ENCODE measurements around the gene VPS26A. TPM values are rescaled to one million over a fixed set of nuclear protein-coding genes. Genes with fewer than 3 reads are reported as not detected.

The VPS26A gene
- total and polyA plus RNA-seq, 2 donors (not counting 1 experiment from before 2014, with no cell fraction given) = 44.1 to 57.1 TPM

GRCh38 chr10:69218831-69219230 is 94.9 kb downstream of the VPS26A start:
- H3K79me2 ChIP-seq (ENCODE audit: control insufficient read depth, insufficient read depth, low read length) = no peaks in the 10 kb centered on the region
- peaks cover 3% of the 10 kb centered on the region for H3K4me1 ChIP-seq (ENCODE audit: control insufficient read depth, extremely low read depth, insufficient read depth, low read length)
- no peaks in the 10 kb centered on the region for H3K36me3 ChIP-seq (ENCODE audit: control insufficient read depth, insufficient read depth, low read length)
- no peaks in the 10 kb centered on the region for H4K20me1 ChIP-seq (ENCODE audit: control insufficient read depth, extremely low read depth, insufficient read depth, low read length)
- no peak overlapping the region for H3K4me3 ChIP-seq (replicated peaks in 1 of 4; ENCODE audit: control extremely low read depth in 1 of 4, insufficient read depth in 1 of 4, low read depth in 3 of 4, low read length in 4 of 4)
- no peak overlapping the region for H3K4me2 ChIP-seq (ENCODE audit: extremely low read depth, insufficient read depth, low read length)
- no peak overlapping the region for H3K27ac ChIP-seq (ENCODE audit: insufficient read depth, low read length)
- no peak for TF ChIP-seq CTCF (conservative IDR thresholded peaks at IDR 0.05 in 1 of 2, IDR thresholded peaks at IDR 0.05 in 1 of 2; ENCODE audit: low read depth in 1 of 2, low read length in 2 of 2)
- TF ChIP-seq EZH2 (IDR thresholded peaks at IDR 0.05; ENCODE audit: low read length, missing control alignments) = no peak
- H3K9me3 ChIP-seq (ENCODE audit: control insufficient read depth, insufficient read depth, low read depth, low read length) = no peaks in the 10 kb centered on the region
- no peak overlapping the region for H3K9ac ChIP-seq (ENCODE audit: insufficient read depth, low read length)
- no peak overlapping the region for H2AFZ ChIP-seq (ENCODE audit: low read length)
- DNase-seq (ENCODE audit: low read depth in 2 of 2) = no peak
- H3K27me3 ChIP-seq (ENCODE audit: control insufficient read depth, insufficient read depth, low read length) = no peaks in the 10 kb centered on the region

- TF ChIP-seq CTCF (conservative IDR thresholded peaks at IDR 0.05 in 1 of 2, IDR thresholded peaks at IDR 0.05 in 1 of 2; ENCODE audit: low read depth in 1 of 2, low read length in 2 of 2) (no peak), EZH2 (IDR thresholded peaks at IDR 0.05; ENCODE audit: low read length, missing control alignments) (no peak)
- no peak within 1 kb of the TSS for H3K4me2 ChIP-seq (ENCODE audit: extremely low read depth, insufficient read depth, low read length)
Measured at GRCh38 chr10:69220041-69220451, 96.1 kb downstream of the VPS26A start, which contains the start of gene HKDC1. HKDC1 (plus strand) TSS chr10:69220332; CDS start chr10:69220436, 104 bp downstream.

GRCh38 chr10:69220507-69220906 is 96.5 kb downstream of the VPS26A start:
- Histone ChIP-seq H3K4me1 (ENCODE audit: control insufficient read depth, extremely low read depth, insufficient read depth, low read length) (peaks cover 3% of the 10 kb centered on the region), H3K36me3 (ENCODE audit: control insufficient read depth, insufficient read depth, low read length) (no peaks in the 10 kb centered on the region)
- TF ChIP-seq CTCF (conservative IDR thresholded peaks at IDR 0.05 in 1 of 2, IDR thresholded peaks at IDR 0.05 in 1 of 2; ENCODE audit: low read depth in 1 of 2, low read length in 2 of 2) (no peak), EZH2 (IDR thresholded peaks at IDR 0.05; ENCODE audit: low read length, missing control alignments) (no peak)

More at GRCh38 chr10:69220041-69220451, 96.1 kb downstream of the VPS26A start, which contains the start of gene HKDC1:
- Histone ChIP-seq H2AFZ (ENCODE audit: low read length) (no peak within 1 kb of the TSS), H3K27ac (ENCODE audit: insufficient read depth, low read length) (no peak within 1 kb of the TSS), H4K20me1 (ENCODE audit: control insufficient read depth, extremely low read depth, insufficient read depth, low read length) (no peaks in the 10 kb centered on the region), H3K9ac (ENCODE audit: insufficient read depth, low read length) (no peak within 1 kb of the TSS), H3K79me2 (ENCODE audit: control insufficient read depth, insufficient read depth, low read length) (no peaks in the 10 kb centered on the region), H3K36me3 (ENCODE audit: control insufficient read depth, insufficient read depth, low read length) (no peaks in the 10 kb centered on the region), H3K4me3 (replicated peaks in 1 of 4; ENCODE audit: control extremely low read depth in 1 of 4, insufficient read depth in 1 of 4, low read depth in 3 of 4, low read length in 4 of 4) (no peak within 1 kb of the TSS), H3K9me3 (ENCODE audit: control insufficient read depth, insufficient read depth, low read depth, low read length) (no peaks in the 10 kb centered on the region), H3K4me1 (ENCODE audit: control insufficient read depth, extremely low read depth, insufficient read depth, low read length) (peaks cover 3% of the 10 kb centered on the region), H3K27me3 (ENCODE audit: control insufficient read depth, insufficient read depth, low read length) (no peaks in the 10 kb centered on the region)
- DNase-seq (ENCODE audit: low read depth in 2 of 2) = no peak

More at GRCh38 chr10:69220507-69220906, 96.5 kb downstream of the VPS26A start:
- no peak overlapping the region for H3K27ac ChIP-seq (ENCODE audit: insufficient read depth, low read length)
- no peak overlapping the region for H3K4me3 ChIP-seq (replicated peaks in 1 of 4; ENCODE audit: control extremely low read depth in 1 of 4, insufficient read depth in 1 of 4, low read depth in 3 of 4, low read length in 4 of 4)
- H3K9ac ChIP-seq (ENCODE audit: insufficient read depth, low read length) = no peak overlapping the region
- no peaks in the 10 kb centered on the region for H3K27me3 ChIP-seq (ENCODE audit: control insufficient read depth, insufficient read depth, low read length)
- H3K4me2 ChIP-seq (ENCODE audit: extremely low read depth, insufficient read depth, low read length) = no peak overlapping the region
- no peaks in the 10 kb centered on the region for H4K20me1 ChIP-seq (ENCODE audit: control insufficient read depth, extremely low read depth, insufficient read depth, low read length)
- H3K9me3 ChIP-seq (ENCODE audit: control insufficient read depth, insufficient read depth, low read depth, low read length) = no peaks in the 10 kb centered on the region
- no peak overlapping the region for H2AFZ ChIP-seq (ENCODE audit: low read length)
- no peak for DNase-seq (ENCODE audit: low read depth in 2 of 2)
- H3K79me2 ChIP-seq (ENCODE audit: control insufficient read depth, insufficient read depth, low read length) = no peaks in the 10 kb centered on the region

Other genes starting within 250 kb of the VPS26A start
- 65.5 and 69.7 TPM in 2 replicates for gene DDX50, start 222.9 kb upstream of the VPS26A start, total RNA-seq
- gene DDX50, start 222.9 kb upstream of the VPS26A start, polyA plus RNA-seq = 47.9 and 48.6 TPM in 2 replicates
- 52.4 and 54.2 TPM in 2 replicates for gene DDX21, start 168.0 kb upstream of the VPS26A start, total RNA-seq
- 67.9 and 78.2 TPM in 2 replicates for gene DDX21, start 168.0 kb upstream of the VPS26A start, polyA plus RNA-seq
- 25.9 and 29.7 TPM in 2 replicates for gene KIFBP, start 135.4 kb upstream of the VPS26A start, total RNA-seq
- gene KIFBP, start 135.4 kb upstream of the VPS26A start, polyA plus RNA-seq = 60.2 and 62.0 TPM in 2 replicates
- gene SRGN, start 36.1 kb upstream of the VPS26A start, total RNA-seq = 147 and 363 TPM in 2 replicates
- 71.9 and 83.9 TPM in 2 replicates for gene SRGN, start 36.1 kb upstream of the VPS26A start, polyA plus RNA-seq
- 49.5 and 69.6 TPM in 2 replicates for gene SUPV3L1, start 56.1 kb downstream of the VPS26A start, total RNA-seq
- 31.8 and 37.6 TPM in 2 replicates for gene SUPV3L1, start 56.1 kb downstream of the VPS26A start, polyA plus RNA-seq
- 1.8 and 2.1 TPM in 2 replicates for gene HKDC1, start 96.2 kb downstream of the VPS26A start, total RNA-seq
- gene HKDC1, start 96.2 kb downstream of the VPS26A start, polyA plus RNA-seq = 0.09 and 0.12 TPM in 2 replicates
- 106 and 172 TPM in 2 replicates for gene HK1, start 154.3 kb downstream of the VPS26A start, total RNA-seq
- gene HK1, start 154.3 kb downstream of the VPS26A start, polyA plus RNA-seq = 60.6 and 86.2 TPM in 2 replicates

Data from fibroblast of lung (primary cell).